Activated T-cell treated with anti-CD3 and anti-CD28 coated beads for 48 hours (primary cell): ENCODE measurements around the gene GTF2H4.

Source experiments
- DNase-seq: peaks from one replicate; pipeline ENCODE4 v3.0.0-alpha.2; 2020; ENCODE audit warnings: low read depth

The GTF2H4 gene

DNA sequence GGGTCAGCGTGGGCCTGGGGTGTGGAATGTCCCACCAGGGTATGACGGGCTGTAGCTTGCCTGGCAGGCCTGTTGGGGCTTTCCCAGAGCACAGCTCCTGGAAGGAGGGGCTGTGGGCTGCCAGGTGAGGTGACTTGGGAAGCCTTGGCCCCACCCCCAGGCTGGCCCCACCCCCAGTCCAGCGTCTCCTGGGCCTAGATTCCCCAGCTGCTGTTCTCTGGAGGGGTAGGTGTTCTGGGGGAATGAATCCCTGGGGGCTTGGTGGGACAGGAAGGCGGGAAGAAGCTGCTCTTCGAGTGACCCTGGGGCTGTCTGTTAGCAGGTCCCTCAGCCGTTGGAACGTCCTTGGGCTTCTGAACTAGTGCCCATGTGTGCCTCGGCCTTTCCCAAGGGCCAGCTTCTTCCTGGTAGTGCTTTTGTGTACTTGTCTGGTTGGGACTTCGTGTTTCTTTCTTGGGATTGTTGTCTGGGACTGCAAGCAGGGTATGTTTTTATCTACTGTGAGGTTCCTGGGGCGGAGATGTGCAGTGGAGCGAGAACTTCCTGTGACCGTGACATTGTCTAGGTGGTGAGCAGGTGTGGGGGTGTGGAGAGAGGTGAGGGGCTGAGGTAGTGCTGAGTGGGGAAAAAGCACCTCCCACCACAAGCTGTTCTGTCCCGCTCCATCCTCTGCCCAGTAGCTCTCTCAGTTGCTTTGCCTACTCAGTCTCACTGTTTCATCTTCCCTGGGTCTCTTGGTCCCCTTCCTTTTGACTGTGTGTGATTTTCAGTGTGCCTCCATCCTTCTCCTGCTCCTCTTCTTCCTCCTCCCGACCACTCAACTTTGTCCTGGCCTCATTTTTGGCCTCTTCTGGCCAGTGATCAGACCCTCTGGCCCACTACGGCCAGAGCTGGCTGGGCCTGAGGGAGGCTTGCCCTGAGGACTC is 25.0 kb upstream of the GTF2H4 start:
- DNase-seq = no peak

DNA sequence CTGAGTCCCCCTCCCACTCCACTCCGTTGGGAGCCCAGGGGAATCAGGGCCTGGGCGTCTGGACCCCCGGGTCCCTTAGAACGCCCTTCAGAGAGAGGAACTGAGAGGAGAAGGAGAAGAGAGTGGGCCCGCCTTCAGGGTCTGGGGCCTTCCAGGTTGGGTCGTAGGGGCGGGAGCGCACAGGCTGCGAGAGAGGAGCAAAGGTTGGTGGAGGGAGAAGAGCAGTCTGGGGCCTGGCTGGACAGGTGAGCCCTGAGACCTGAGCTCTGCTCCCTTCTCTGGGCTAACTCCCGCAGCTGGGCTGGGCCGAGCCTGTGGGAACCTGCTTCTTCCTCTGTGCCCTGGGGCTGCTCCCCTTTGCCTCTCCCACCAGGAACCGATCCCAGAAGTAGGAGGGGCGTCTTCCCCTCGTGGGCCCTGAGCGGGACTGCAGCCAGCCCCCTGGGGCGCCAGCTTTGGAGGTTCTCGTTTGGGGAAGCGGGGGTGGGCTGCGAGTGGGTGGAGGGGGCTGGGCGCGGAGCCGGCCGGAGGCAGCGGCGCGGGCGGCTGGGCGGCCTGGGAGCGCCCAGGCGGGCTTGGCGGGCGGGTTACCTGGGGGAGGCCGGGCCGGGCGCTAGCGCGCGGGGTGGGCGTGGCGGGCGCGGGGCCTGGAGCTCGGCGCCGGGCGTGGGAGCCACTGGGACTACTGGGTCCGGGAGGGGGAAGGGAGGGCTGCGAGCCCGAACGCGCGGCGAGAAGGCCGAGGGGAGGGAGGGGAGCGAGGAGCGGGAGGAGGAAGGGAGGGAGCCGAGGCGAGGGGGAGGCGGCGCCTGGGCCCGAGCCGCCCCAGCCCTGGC is 24.1 kb upstream of the GTF2H4 start, which contains the start of gene DDR1:
Gene DDR1, plus strand, starts transcription at position 835 of the 836 bp plus-strand sequence. CDS start 4,211 bp downstream, outside the sequence.
- DNase-seq = peak; percentile 45

DNA sequence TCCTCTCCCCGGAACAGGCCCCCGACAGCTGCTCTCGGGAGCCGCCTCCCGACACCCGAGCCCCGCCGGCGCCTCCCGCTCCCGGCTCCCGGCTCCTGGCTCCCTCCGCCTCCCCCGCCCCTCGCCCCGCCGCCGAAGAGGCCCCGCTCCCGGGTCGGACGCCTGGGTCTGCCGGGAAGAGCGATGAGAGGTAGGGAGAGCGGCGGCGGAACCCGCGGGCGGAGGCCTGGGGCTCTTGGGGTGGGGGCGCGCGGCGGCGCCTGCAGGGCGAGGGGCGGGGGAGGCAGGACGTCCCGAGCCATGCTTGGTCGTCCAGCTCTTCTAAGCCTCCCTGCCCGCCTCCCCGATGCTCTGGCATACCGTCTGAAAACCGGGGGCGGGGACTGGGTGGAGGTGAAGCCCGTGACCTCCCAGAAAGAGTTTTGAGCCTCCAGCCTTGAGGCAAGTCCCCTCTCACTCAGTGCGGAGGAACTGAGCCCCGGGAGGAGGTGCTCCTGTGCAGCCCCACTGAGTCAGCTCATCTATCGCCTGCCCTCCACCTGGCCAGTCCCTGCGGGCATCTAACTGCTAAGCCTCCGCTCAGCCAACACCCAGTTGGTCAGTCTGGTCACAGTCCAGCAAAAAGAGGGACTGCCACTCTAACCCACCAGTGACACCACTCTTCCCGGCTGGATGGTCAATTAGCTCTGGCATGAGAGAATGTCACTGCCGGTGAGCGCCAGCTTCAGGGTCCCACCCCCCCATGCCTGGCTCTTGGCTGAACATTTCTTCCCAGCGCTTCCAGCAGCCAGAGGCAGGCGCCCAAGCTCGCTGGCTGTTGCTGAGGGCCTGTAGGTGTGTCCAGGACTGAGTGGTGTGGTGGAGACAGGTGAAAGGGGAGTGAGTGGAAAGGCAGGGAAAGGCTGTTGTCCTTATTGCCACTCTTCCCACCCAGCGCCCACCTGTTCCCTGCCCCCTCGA is 23.2 kb upstream of the GTF2H4 start:
- peak; percentile 27 for DNase-seq

DNA sequence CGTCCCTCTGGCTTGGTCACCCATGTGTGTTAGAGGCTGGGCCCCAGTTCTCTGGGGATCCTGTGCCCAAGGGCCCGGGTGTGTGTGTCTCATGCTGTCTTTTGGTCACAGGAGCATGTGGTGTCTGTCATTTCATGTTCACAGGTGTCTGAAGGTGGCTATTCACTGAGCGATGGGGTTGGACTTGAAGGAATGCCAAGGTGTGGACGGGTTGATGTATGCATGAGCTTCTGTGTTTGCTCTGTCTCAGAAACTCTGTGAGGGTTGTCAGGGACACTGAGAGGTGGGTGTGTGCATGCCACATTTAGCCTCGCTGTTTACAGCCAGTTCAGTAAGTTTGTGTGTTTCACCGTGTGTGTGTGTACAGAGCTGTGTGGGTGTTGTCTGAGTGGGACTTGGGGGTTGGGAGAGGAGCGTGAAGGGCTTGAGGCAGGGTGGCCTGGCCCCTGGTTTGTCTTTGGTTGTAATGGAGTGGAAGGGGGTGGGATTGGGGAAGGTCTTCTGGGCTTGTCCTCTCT is 22.5 kb upstream of the GTF2H4 start:
- DNase-seq = no peak

DNA sequence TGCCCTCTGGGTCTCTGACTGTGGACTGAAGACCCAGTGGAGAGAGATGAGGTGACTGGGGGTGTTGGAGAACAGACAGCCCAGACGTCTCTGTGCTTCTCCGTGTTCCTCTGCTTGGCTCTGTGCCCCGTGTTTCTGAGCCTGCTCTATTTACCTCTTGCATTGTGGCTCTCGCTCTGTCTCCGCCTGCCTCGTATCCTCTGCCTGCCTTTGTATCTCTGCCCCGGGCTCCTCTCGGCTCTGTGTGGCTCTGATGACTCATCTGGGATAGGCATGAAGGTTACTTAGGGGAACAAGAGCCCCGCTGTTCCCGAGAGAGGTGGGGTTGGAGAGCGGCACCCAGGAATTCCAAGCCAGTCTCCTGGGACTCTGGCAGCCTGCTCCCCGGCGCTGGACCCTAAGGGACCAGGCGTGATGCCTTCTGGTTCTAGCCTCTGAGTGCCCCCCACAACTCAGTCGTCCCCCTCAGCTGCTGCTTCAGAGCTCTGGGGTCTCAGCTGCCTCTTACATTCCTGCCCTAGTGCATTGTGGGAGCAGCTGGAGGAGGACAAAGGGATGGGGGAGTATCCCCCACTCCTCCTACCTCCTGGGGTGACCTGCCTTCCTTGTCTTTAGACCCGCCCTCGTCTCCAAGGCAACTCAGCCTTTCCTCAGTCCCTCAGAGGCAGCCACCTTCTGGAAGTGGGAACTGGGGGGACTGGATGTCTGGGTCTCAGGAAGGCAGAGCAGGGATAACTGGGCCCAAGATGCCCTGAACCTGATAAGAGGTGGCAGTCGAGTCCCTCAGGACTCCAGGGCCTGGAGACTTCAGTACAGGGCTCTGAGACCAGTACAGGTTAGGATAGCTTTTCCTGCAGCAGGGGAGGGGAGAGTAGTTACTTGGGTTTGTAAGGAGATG is 21.8 kb upstream of the GTF2H4 start:
- no peak for DNase-seq

GRCh38 chr6:30886897-30887255 is 21.1 kb upstream of the GTF2H4 start:
- no peak for DNase-seq

GRCh38 chr6:30887901-30888815 is 19.8 kb upstream of the GTF2H4 start:
- DNase-seq = no peak

DNA sequence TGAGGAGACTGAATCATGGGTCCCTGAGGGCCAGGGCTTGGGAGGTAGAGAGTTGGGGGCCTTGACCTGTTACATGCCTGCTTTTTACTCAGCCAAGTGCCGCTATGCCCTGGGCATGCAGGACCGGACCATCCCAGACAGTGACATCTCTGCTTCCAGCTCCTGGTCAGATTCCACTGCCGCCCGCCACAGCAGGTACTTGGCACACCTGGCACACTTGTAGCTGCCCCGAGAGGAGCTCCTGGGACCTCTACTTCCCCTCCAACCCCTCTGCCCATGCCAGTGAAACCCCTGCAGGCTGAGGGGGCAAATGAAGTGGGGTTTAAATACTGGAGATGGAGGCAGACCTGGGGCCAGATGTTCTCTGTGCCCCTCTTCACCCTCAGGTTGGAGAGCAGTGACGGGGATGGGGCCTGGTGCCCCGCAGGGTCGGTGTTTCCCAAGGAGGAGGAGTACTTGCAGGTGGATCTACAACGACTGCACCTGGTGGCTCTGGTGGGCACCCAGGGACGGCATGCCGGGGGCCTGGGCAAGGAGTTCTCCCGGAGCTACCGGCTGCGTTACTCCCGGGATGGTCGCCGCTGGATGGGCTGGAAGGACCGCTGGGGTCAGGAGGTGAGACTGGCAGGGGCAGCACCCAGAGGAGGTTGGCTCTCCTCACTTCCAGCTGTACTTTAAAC is 19.1 kb upstream of the GTF2H4 start:
- no peak for DNase-seq

GRCh38 chr6:30889496-30889885 is 18.5 kb upstream of the GTF2H4 start:
- no peak for DNase-seq

DNA sequence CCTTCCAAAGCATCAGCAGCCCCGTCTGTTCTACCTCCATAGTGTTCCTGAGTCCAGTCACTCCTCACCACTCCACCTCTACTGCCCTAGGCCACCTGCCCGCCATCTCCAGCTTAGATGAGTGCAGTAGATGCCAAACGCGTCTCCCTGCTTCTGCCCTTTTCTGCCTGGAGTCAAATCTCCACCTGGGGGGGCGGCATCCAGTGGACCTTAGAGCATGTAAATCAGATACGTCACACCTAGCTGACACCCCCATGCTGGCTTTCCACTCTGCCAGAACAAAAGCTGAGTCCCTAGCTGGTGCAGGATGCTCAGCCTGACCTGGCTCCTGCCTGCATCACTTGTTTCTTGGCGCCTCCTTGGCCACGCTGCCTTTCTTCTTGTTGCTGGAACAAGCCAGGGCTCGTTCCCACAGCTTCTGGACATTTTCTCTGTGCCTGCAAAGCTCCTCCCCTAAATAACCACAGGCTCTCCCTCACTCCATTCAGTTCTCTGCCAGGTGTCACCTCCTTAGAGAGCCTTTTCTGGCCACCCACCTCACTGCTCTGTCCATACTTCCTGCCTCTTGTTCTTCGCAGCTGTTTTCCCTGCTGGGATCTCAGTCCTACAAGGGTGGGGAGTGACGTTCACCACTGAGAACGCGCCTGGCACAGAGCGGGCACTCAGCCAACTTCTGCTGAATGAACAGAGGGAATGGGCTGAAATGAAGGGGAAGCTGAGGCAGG is 17.9 kb upstream of the GTF2H4 start:
- no peak for DNase-seq

GRCh38 chr6:30890646-30891449 is 17.2 kb upstream of the GTF2H4 start:
- DNase-seq = no peak

DNA sequence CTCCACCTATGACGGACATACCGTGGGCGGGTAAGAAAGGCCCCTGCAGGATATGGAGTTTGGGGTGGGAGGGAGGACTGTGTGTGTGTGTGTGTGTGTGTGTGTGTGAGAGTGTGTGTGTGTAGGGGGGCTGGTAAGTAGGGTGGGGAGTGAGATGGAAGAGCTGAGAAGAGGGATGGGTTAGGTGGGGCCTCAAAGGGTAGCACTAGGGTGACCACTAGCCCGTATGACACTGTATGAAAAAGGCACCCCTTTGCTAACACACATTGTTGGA is 16.6 kb upstream of the GTF2H4 start:
- no peak for DNase-seq

GRCh38 chr6:30891816-30892538 is 16.0 kb upstream of the GTF2H4 start:
- no peak for DNase-seq

- DNase-seq = no peak
These were observed 14.9 kb upstream of the GTF2H4 start for GRCh38 chr6:30893001-30893591.

DNA sequence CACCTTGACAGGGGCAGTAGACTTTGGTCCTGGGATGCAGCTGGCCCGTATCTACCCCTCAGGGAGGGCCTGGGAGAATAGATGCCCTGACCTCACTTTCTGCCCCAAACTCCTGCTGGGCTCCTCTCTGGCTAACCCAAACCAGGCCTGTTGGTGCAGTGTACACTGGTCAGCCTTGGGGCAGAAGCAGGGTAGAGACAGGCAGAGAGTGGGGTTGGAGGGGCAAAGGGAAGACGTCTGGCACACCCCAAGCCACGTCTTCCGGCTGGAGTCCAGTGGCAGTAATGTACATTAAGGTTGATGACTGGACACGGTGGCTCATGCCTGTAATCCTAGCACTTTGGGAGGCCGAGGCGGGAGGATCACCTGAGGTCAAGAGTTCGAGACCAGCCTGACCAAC is 14.3 kb upstream of the GTF2H4 start:
- no peak for DNase-seq

GRCh38 chr6:30894381-30894780 is 13.6 kb upstream of the GTF2H4 start:
- no peak for DNase-seq

- no peak for DNase-seq
These were observed 13.1 kb upstream of the GTF2H4 start for GRCh38 chr6:30894935-30895334.
